Midbrain (tissue), 1 donor: ENCODE data around the gene ACBD6.

Experiments used
- DNase-seq: peaks from one replicate; lab custom pipeline; 2025; lab: John Stamatoyannopoulos, UW

The ACBD6 gene

DNA sequence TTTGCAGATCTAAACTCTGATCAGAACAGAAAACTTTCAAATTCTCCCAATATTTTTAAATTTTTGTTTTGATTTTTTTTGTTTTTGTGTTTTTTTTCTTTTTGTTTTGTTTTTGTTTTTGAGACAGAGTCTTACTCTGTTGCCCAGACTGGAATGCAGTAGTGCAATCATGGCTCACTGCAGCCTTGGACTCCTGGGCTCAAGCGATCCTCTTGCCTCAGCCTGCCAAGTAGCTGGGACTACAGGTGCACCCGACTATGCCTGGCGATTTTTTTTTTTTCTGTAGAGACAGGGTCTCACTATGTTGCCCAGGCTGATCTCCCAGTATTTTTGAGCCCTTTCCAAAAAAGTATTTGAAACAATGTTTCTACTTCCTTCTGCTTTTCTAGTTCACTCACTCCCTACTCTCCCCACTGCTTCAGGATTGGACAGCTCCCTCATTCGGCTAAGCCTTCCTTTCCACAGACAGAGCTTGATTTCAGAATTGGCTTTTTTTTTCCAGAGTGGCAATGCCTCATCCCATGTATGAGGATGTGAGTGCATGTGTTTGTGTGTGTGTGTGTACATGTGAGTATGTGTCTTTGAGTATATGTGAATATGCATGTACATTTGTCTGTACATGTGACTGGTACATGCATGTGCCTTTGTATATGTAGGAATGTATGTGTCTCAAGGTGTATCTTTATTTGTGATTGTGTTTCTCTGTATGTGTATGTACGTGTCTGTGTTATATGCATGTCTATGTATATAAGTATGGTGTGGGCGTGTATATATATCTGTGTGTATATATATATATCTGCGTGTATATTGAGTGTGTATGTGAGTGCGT, 260.4 kb downstream of the ACBD6 start:
- no peak for DNase-seq

DNA sequence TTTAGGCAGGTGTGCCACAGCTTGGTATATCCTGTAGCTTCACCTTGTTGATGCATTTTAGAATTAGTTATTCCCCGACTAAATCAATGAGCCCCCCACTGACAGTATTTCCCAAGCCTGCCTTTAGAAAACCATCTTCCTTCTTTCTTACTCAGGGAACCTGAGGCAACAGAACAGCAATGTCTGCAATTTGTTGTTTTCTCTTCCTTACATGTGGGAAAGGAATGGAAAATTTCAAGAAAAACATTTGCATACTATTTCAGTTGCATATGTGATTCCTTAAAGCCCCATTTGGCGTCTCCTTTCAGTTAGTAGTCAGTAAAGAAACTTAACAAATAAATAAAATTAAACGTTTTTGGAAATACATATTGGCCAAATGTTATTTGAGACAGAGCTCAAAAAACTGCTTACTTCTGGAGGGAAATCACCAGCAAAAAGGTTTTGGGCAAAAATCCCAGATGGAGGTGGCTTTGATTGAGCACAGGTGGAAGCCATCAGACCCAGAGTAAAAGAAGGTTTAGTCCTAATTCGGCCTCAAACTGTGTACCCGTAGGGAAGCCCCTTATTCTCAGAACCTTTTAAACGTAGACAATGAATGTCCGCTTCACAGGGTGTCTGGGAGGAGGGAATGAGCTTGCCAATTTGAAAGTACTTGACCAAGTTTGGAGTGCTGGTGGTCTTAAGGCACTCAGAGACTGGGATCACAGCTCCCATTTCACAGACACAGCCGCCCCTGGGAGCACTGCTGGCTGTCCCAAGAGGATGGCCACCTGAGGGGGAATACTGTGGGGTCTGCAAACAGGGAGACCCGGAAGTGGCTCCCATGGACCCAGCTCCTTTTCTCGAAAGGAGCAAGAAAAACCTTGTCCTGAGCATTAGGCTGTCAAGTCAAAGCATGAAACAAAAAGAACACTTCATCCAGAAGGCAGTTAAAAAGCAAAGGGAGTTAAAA, 263.0 kb downstream of the ACBD6 start:
- no peak for DNase-seq

DNA sequence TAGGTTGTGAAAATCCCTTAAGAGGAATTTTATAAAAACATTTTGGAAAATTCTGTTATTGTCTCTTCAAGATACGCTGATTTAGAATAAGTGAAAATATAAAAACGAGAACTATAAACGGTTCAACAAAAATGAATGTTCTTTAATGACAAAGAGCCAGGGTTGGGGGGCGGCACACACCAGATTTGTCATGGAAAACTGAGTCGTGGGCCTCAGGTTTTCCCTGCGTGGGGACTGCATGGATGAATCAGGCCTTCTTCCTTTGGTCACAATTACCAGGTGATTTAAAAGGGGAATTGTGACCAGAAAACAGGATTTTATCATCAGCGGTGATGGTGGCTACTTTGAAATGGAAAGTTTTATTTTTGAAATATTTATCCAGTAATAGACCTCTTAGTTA, 263.7 kb downstream of the ACBD6 start:
- no peak for DNase-seq
